HG02970 (cell line): Measurements from ENCODE around the gene TTYH1.

ENCODE experiments used
- ATAC-seq: cut with Tn5 transposase; IDR thresholded peaks from one replicate; pipeline ENCODE4 v1.9.1; 2021; ENCODE audit warnings: mild to moderate bottlenecking, moderate library complexity, moderate number of reproducible peaks; ENCODE audit not compliant: unreplicated experiment, low FRiP score

The TTYH1 gene

GRCh38 chr19:54421169-54421516 is 5.9 kb downstream of the TTYH1 start:
- ATAC-seq, result no peak

GRCh38 chr19:54421521-54421920 is 6.3 kb downstream of the TTYH1 start:
- no peak for ATAC-seq

GRCh38 chr19:54422136-54422535 is 6.9 kb downstream of the TTYH1 start:
- no peak for ATAC-seq

GRCh38 chr19:54424201-54424600 is 8.9 kb downstream of the TTYH1 start:
- ATAC-seq, result no peak

- ATAC-seq, result no peak
These were observed 9.6 kb downstream of the TTYH1 start for GRCh38 chr19:54424660-54425381.

- no peak for ATAC-seq
These were observed 10.1 kb downstream of the TTYH1 start for GRCh38 chr19:54425382-54425723.

- ATAC-seq, result no peak
These were observed 11.1 kb downstream of the TTYH1 start for GRCh38 chr19:54426291-54426931.

GRCh38 chr19:54427586-54427985 is 12.3 kb downstream of the TTYH1 start:
- ATAC-seq, result no peak

GRCh38 chr19:54428323-54429175 is 13.3 kb downstream of the TTYH1 start:
- ATAC-seq, result no peak

- no peak for ATAC-seq
These were observed 13.9 kb downstream of the TTYH1 start for GRCh38 chr19:54429176-54429495.

GRCh38 chr19:54429545-54430227 is 14.4 kb downstream of the TTYH1 start:
- no peak for ATAC-seq

GRCh38 chr19:54430306-54431254 is 15.3 kb downstream of the TTYH1 start:
- no peak for ATAC-seq

- ATAC-seq, result no peak
These were observed 16.1 kb downstream of the TTYH1 start for GRCh38 chr19:54431255-54431838.

- ATAC-seq, result no peak
These were observed 17.0 kb downstream of the TTYH1 start for GRCh38 chr19:54432144-54432738.

- no peak for ATAC-seq
These were observed 18.4 kb downstream of the TTYH1 start for GRCh38 chr19:54433697-54434096.

- ATAC-seq, result no peak
These were observed 19.0 kb downstream of the TTYH1 start for GRCh38 chr19:54434112-54434872.

- no peak for ATAC-seq
These were observed 19.6 kb downstream of the TTYH1 start for GRCh38 chr19:54434873-54435214.

- ATAC-seq, result no peak
These were observed 20.3 kb downstream of the TTYH1 start for GRCh38 chr19:54435551-54436016.
